ENCODE data around the gene SLC29A3. TPM values are rescaled to one million over a fixed set of nuclear protein-coding genes. Genes with fewer than 3 reads are reported as not detected.

SLC29A3 gene
- total RNA-seq, 1 experiment from 2014 or later: 9.2 TPM

- Histone ChIP-seq H3K56ac (ENCODE audit: insufficient read length, low read depth, low read length) (no peak overlapping the region), H2BK5ac (ENCODE audit: insufficient read length, low read length) (no peak overlapping the region), H3K14ac (ENCODE audit: insufficient read depth, low read length) (no peak overlapping the region), H4K8ac (replicated peaks; ENCODE audit: insufficient read length, low read depth, low read length) (no peak overlapping the region), H2BK15ac (ENCODE audit: low read depth, low read length) (no peak overlapping the region), H3K4me2 (ENCODE audit: insufficient read depth, insufficient read length, low read length) (no peak overlapping the region), H3K18ac (ENCODE audit: insufficient read length, low read depth, low read length) (no peak overlapping the region), H4K91ac (ENCODE audit: insufficient read length, low read depth, low read length) (no peak overlapping the region), H3K4ac (ENCODE audit: low read depth, low read length) (no peak overlapping the region), H2BK12ac (ENCODE audit: insufficient read length, low read depth, low read length) (no peak overlapping the region), H3K9ac (ENCODE audit: extremely low read depth, insufficient read length, low read length) (no peak overlapping the region), H3K9me3 (ENCODE audit: control insufficient read depth, low read depth, low read length) (no peaks in the 10 kb centered on the region), H3T11ph (ENCODE audit: low read length) (no peak overlapping the region), H2AK5ac (ENCODE audit: insufficient read length, low read length) (no peak overlapping the region), H3K79me2 (ENCODE audit: insufficient read depth, low read length) (no peaks in the 10 kb centered on the region), H2BK20ac (ENCODE audit: low read depth, low read length, poor library complexity, severe bottlenecking) (no peak overlapping the region), H3K79me1 (ENCODE audit: insufficient read depth, low read depth, low read length, poor library complexity, severe bottlenecking) (no peaks in the 10 kb centered on the region), H3K27ac (ENCODE audit: insufficient read length, low read depth, low read length) (no peak overlapping the region), H3K27me3 (ENCODE audit: insufficient read depth, low read length) (no peaks in the 10 kb centered on the region), H3K23me2 (ENCODE audit: insufficient read length, low read depth, low read length, poor library complexity, severe bottlenecking) (no peaks in the 10 kb centered on the region), H4K20me1 (ENCODE audit: control insufficient read depth, insufficient read depth, insufficient read length) (no peaks in the 10 kb centered on the region), H2AFZ (ENCODE audit: low read length) (no peak overlapping the region), H3K23ac (ENCODE audit: insufficient read length, low read depth, low read length) (no peak overlapping the region), H2BK120ac (ENCODE audit: low read depth, low read length, poor library complexity, severe bottlenecking) (no peak overlapping the region), H4K5ac (ENCODE audit: insufficient read length, low read depth, low read length) (no peak overlapping the region), H3K4me1 (ENCODE audit: insufficient read depth, low read length) (no peaks in the 10 kb centered on the region)
- DNase-seq: no peak
- peaks cover 6 to 11% of the 10 kb centered on the region in 2 experiments for H3K4me1 Mint-ChIP-seq
- H3K27ac Mint-ChIP-seq: no peak overlapping the region; a peak in 1 of 7 replicates
- TF ChIP-seq CTCF (conservative IDR thresholded peaks at IDR 0.05): no peak
- no peaks in the 10 kb centered on the region for H3K9me3 Mint-ChIP-seq
- WGBS (ENCODE audit: extremely low coverage, insufficient read length, low lambda C conversion rate): no CpG with 5 or more reads among the region's 6 CpGs
- H3K27me3 Mint-ChIP-seq (ENCODE audit: low read depth): no peaks in the 10 kb centered on the region
- peaks cover 7 to 14% (median 9%) of the 10 kb centered on the region in 3 experiments; a peak in 6 of 7 replicates for H3K36me3 Mint-ChIP-seq (ENCODE audit: insufficient read depth in 1 of 3, low read depth in 3 of 3)
- H3K4me3 Mint-ChIP-seq: no peak overlapping the region
Measured at GRCh38 chr10:71365366-71365765, 46.3 kb downstream of the SLC29A3 start.

All from H9 (cell line).